ENCODE results near the gene TINAG.

Gene TINAG

GRCh38 chr6:54361188-54361587 is 52.9 kb downstream of the TINAG start:
- no peaks in the 10 kb centered on the region for H3K4me1 ChIP-seq
- no peaks in the 10 kb centered on the region for H3K36me3 ChIP-seq
- H3K27ac ChIP-seq = no peak overlapping the region
- H3K4me2 ChIP-seq = no peak overlapping the region
- no peak overlapping the region for H3K4me3 ChIP-seq
- H3K9ac ChIP-seq = no peak overlapping the region
- H3K27me3 ChIP-seq = no peaks in the 10 kb centered on the region
- no peaks in the 10 kb centered on the region for H3K9me3 ChIP-seq
- no peaks in the 10 kb centered on the region for H4K20me1 ChIP-seq
- no peak for TF ChIP-seq Cebpa-rat (IDR thresholded peaks at IDR 0.05)

DNA sequence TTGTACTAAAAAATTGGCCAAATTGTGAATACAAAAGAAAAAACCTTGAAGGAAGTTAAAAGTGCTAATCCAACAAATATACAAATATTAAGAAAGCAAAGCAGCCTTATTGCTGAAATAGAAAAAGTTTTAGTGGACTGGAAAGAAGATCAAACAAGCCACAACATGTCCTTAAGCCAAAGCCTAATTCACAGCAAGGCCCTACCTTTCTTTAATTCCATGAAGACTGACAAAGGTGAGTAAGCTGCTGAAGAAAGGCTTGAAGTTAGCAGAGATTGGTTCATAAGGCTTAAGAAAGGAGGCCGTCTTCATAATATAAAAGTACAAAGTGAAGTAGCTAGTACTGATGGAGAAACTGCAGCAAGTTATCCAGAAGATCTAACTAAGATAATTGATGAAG is 53.5 kb downstream of the TINAG start:
- Histone ChIP-seq H3K27me3 (no peaks in the 10 kb centered on the region), H3K4me3 (no peak overlapping the region), H3K36me3 (no peaks in the 10 kb centered on the region), H4K20me1 (no peaks in the 10 kb centered on the region), H3K27ac (no peak overlapping the region), H3K9ac (no peak overlapping the region), H3K4me2 (no peak overlapping the region), H3K9me3 (no peaks in the 10 kb centered on the region), H3K4me1 (no peaks in the 10 kb centered on the region)
- TF ChIP-seq Cebpa-rat (IDR thresholded peaks at IDR 0.05) = no peak

DNA sequence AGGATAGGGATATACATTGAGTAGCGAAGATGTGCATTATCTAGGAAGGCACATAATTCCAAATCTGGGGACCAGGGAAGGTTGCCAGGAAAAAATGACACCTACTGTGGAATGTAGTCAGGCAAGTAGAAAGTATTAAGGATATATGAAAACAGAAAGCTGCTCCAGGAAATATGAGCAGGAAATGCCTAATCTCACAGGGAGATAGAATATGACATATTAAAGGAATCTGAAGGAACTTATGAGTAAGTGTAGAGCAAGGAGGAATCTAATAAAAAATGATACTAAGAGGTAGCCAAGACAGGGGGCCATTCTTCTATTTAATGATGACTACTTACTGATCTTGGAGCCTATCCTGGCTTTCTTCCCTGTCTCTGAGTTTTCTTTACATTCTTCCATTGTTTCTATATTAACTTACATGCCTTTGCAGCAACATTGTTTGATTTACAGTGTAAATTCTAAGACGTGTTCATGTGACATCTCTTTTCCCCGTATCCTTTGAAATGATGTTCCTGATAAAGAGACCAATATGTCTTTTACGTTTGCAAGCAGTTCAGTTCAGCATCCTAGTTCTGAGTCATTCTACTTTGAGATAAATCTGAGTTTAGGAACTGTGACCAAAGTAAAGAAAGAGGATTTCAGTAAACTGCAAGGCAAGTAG is 58.6 kb downstream of the TINAG start:
- TF ChIP-seq Cebpa-rat (IDR thresholded peaks at IDR 0.05) = no peak
- no peaks in the 10 kb centered on the region for H3K27me3 ChIP-seq
- no peaks in the 10 kb centered on the region for H3K9me3 ChIP-seq
- H3K4me2 ChIP-seq = no peak overlapping the region
- no peak overlapping the region for H3K4me3 ChIP-seq
- no peaks in the 10 kb centered on the region for H3K36me3 ChIP-seq
- no peak overlapping the region for H3K27ac ChIP-seq
- H4K20me1 ChIP-seq = no peaks in the 10 kb centered on the region
- H3K4me1 ChIP-seq = no peaks in the 10 kb centered on the region
- no peak overlapping the region for H3K9ac ChIP-seq

DNA sequence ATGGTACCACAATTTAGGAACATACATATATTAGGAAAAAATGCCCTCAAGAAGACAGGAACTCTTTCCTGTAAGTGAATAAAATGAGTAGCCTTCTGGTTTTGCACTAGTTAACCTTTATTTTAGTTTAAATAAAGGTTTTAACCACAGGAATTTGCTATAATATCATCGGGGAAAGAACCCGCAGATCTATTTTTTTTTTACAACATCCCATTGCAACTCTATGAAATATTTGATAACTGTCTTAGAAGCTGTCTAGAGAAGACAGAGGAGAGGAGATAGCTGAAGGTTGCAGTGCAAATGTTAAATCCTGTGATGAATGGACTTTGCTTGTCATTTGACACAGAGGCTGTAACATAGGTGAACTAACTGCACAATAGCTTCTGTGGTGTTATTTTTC is 69.5 kb downstream of the TINAG start:
- Histone ChIP-seq H3K4me1 (no peaks in the 10 kb centered on the region), H3K27ac (no peak overlapping the region), H4K20me1 (no peaks in the 10 kb centered on the region), H3K9ac (no peak overlapping the region), H3K4me2 (no peak overlapping the region), H3K4me3 (no peak overlapping the region), H3K36me3 (no peaks in the 10 kb centered on the region), H3K9me3 (no peaks in the 10 kb centered on the region), H3K27me3 (no peaks in the 10 kb centered on the region)
- no peak for TF ChIP-seq Cebpa-rat (IDR thresholded peaks at IDR 0.05)

GRCh38 chr6:54386295-54386694 is 78.1 kb downstream of the TINAG start:
- Histone ChIP-seq H4K20me1 (no peaks in the 10 kb centered on the region), H3K27me3 (no peaks in the 10 kb centered on the region), H3K9ac (no peak overlapping the region), H3K27ac (no peak overlapping the region), H3K9me3 (no peaks in the 10 kb centered on the region), H3K36me3 (no peaks in the 10 kb centered on the region), H3K4me1 (no peaks in the 10 kb centered on the region), H3K4me2 (no peak overlapping the region), H3K4me3 (no peak overlapping the region)
- TF ChIP-seq Cebpa-rat (IDR thresholded peaks at IDR 0.05) = no peak

GRCh38 chr6:54390362-54390761 is 82.1 kb downstream of the TINAG start:
- Histone ChIP-seq H3K27me3 (no peaks in the 10 kb centered on the region), H3K27ac (no peak overlapping the region)

GRCh38 chr6:54391577-54391976 is 83.3 kb downstream of the TINAG start:
- no peak overlapping the region for H3K4me3 ChIP-seq
- H3K9me3 ChIP-seq = no peaks in the 10 kb centered on the region; the same call in none of the 2 replicates
- no peak for TF ChIP-seq Cebpa-rat (IDR thresholded peaks at IDR 0.05)
- no peak overlapping the region for H3K9ac ChIP-seq
- H3K27me3 ChIP-seq = no peaks in the 10 kb centered on the region
- H3K4me1 ChIP-seq = no peaks in the 10 kb centered on the region
- no peak overlapping the region for H3K27ac ChIP-seq
- H3K4me2 ChIP-seq = no peak overlapping the region
- no peaks in the 10 kb centered on the region for H3K36me3 ChIP-seq
- H4K20me1 ChIP-seq = no peaks in the 10 kb centered on the region

More at GRCh38 chr6:54390362-54390761, 82.1 kb downstream of the TINAG start:
- Histone ChIP-seq H3K9me3 (no peaks in the 10 kb centered on the region; the same call in none of the 2 replicates), H3K9ac (no peak overlapping the region), H4K20me1 (no peaks in the 10 kb centered on the region), H3K36me3 (no peaks in the 10 kb centered on the region), H3K4me1 (no peaks in the 10 kb centered on the region), H3K4me2 (no peak overlapping the region), H3K4me3 (no peak overlapping the region)
- no peak for TF ChIP-seq Cebpa-rat (IDR thresholded peaks at IDR 0.05)

DNA sequence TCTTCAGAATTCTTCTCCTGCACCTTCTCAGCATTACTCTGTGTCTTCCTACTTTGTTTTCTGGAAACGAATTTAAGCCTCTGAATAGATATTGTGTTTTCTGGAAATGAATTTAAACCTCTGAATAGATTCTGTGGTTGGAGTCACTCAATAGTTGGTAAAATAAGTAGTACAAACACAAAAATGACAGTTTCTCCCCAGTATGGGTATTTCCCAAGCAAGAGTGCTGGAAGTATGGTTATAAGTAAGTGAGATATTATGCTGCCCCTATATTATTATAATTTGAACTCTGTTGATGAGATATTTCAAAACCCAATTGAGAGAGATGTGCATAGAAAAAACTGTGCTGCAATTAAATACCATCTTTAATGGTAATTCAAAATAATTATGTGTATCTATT is 94.9 kb downstream of the TINAG start:
- no peaks in the 10 kb centered on the region for H3K9me3 ChIP-seq
- no peaks in the 10 kb centered on the region for H3K27me3 ChIP-seq
- H3K4me2 ChIP-seq = no peak overlapping the region
- TF ChIP-seq Cebpa-rat (IDR thresholded peaks at IDR 0.05) = no peak
- H3K27ac ChIP-seq = no peak overlapping the region
- no peaks in the 10 kb centered on the region for H3K4me1 ChIP-seq
- no peaks in the 10 kb centered on the region for H3K36me3 ChIP-seq
- H3K9ac ChIP-seq = no peak overlapping the region
- no peaks in the 10 kb centered on the region for H4K20me1 ChIP-seq
- no peak overlapping the region for H3K4me3 ChIP-seq

GRCh38 chr6:54404791-54405190 is 96.5 kb downstream of the TINAG start:
- no peaks in the 10 kb centered on the region for H3K27me3 ChIP-seq
- H3K4me1 ChIP-seq = no peaks in the 10 kb centered on the region
- no peak overlapping the region for H3K9ac ChIP-seq
- H3K4me2 ChIP-seq = no peak overlapping the region
- TF ChIP-seq Cebpa-rat (IDR thresholded peaks at IDR 0.05) = no peak
- H3K27ac ChIP-seq = no peak overlapping the region
- no peaks in the 10 kb centered on the region for H3K36me3 ChIP-seq
- H3K9me3 ChIP-seq = no peaks in the 10 kb centered on the region
- no peaks in the 10 kb centered on the region for H4K20me1 ChIP-seq
- no peak overlapping the region for H3K4me3 ChIP-seq

DNA sequence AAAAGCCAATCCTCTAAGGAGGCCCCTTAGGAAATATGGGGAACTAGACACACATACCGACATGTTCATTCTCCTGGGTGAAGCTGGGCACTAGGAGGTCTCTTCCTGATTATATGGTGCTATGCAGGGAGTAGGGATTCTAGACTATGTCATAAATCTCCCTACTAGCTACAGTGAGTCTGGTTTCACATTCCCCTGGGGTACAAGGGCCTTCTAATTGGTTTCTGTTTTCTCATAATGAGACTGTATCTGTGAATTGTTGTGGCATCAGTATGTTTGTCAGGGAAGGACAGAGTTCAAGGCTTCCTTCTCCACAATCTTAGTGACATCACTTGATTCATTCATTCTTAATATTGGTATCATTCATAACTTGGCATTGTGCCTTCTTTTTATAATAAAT is 103.5 kb downstream of the TINAG start:
- Histone ChIP-seq H3K4me3 (no peak overlapping the region), H3K36me3 (no peaks in the 10 kb centered on the region), H3K9me3 (no peaks in the 10 kb centered on the region), H3K27me3 (no peaks in the 10 kb centered on the region), H4K20me1 (no peaks in the 10 kb centered on the region), H3K9ac (no peak overlapping the region), H3K27ac (no peak overlapping the region), H3K4me1 (no peaks in the 10 kb centered on the region), H3K4me2 (no peak overlapping the region)
- no peak for TF ChIP-seq Cebpa-rat (IDR thresholded peaks at IDR 0.05)

- Histone ChIP-seq H3K27ac (no peak overlapping the region), H3K4me3 (no peak overlapping the region), H3K4me1 (no peaks in the 10 kb centered on the region), H3K4me2 (no peak overlapping the region), H3K27me3 (no peaks in the 10 kb centered on the region), H3K9ac (no peak overlapping the region), H3K9me3 (no peaks in the 10 kb centered on the region), H4K20me1 (no peaks in the 10 kb centered on the region), H3K36me3 (no peaks in the 10 kb centered on the region)
- TF ChIP-seq Cebpa-rat (IDR thresholded peaks at IDR 0.05) = no peak
These were observed 107.3 kb downstream of the TINAG start for GRCh38 chr6:54415517-54415916.
